IgD-negative memory B cell (primary cell): ENCODE measurements around the gene KCNN3. TPM values are rescaled to one million over a fixed set of nuclear protein-coding genes. Genes with fewer than 3 reads are reported as not detected.

Experiments
- H3K27ac Mint-ChIP-seq, 3 donors: one replicate each; pipeline ENCODE4 v1.8.0; 2020 to 2022; ENCODE audit warnings: mild to moderate bottlenecking in 3 of 3, mixed read lengths in 3 of 3, moderate library complexity in 1 of 3
- H3K27me3 Mint-ChIP-seq: one replicate; pipeline ENCODE4 v1.8.0; 2021; ENCODE audit warnings: mixed read lengths
- H3K36me3 Mint-ChIP-seq: one replicate; pipeline ENCODE4 v1.8.0; 2020; ENCODE audit warnings: mild to moderate bottlenecking, mixed read lengths
- H3K4me1 Mint-ChIP-seq, 3 donors: one replicate each; pipeline ENCODE4 v1.8.0; 2020 to 2022; ENCODE audit warnings: mixed read lengths in 3 of 3, mild to moderate bottlenecking in 1 of 3
- H3K4me3 Mint-ChIP-seq, 4 donors: one replicate each; pipeline ENCODE4 v1.8.0; 2020 to 2022; ENCODE audit warnings: mild to moderate bottlenecking in 4 of 4, mixed read lengths in 4 of 4, moderate library complexity in 3 of 4
- H3K9me3 Mint-ChIP-seq, 3 donors: one replicate each; pipeline ENCODE4 v1.8.0; 2020 to 2021; ENCODE audit warnings: mixed read lengths in 3 of 3, mild to moderate bottlenecking in 1 of 3
- polyA plus RNA-seq: library from polyadenylated mRNA; unstranded; fragments of 300-500 nt; fragmentation: Illumina TruSeq; gene quantifications from one replicate; pipeline ENCODE4 v1.2.3, GENCODE V29; 2021

The KCNN3 gene
- polyA plus RNA-seq, 1 donor from 2014 or later, result 0.88 TPM

- Mint-ChIP-seq H3K4me1 (peaks cover 0 to 2% (median 0%) of the 10 kb centered on the region in 3 donors), H3K36me3 (no peaks in the 10 kb centered on the region), H3K27ac (no peak overlapping the region), H3K9me3 (no peaks in the 10 kb centered on the region), H3K4me3 (no peak overlapping the region), H3K27me3 (peaks cover 5% of the 10 kb centered on the region)
Observed at GRCh38 chr1:154831462-154831861, 38.6 kb downstream of the KCNN3 start.

GRCh38 chr1:154829062-154829461, 41.0 kb downstream of the KCNN3 start:
- Mint-ChIP-seq H3K36me3 (peaks cover 1% of the 10 kb centered on the region), H3K4me1 (peaks cover 0 to 2% (median 0%) of the 10 kb centered on the region in 3 donors), H3K4me3 (no peak overlapping the region), H3K9me3 (no peaks in the 10 kb centered on the region), H3K27me3 (peaks cover 4% of the 10 kb centered on the region), H3K27ac (no peak overlapping the region)

DNA sequence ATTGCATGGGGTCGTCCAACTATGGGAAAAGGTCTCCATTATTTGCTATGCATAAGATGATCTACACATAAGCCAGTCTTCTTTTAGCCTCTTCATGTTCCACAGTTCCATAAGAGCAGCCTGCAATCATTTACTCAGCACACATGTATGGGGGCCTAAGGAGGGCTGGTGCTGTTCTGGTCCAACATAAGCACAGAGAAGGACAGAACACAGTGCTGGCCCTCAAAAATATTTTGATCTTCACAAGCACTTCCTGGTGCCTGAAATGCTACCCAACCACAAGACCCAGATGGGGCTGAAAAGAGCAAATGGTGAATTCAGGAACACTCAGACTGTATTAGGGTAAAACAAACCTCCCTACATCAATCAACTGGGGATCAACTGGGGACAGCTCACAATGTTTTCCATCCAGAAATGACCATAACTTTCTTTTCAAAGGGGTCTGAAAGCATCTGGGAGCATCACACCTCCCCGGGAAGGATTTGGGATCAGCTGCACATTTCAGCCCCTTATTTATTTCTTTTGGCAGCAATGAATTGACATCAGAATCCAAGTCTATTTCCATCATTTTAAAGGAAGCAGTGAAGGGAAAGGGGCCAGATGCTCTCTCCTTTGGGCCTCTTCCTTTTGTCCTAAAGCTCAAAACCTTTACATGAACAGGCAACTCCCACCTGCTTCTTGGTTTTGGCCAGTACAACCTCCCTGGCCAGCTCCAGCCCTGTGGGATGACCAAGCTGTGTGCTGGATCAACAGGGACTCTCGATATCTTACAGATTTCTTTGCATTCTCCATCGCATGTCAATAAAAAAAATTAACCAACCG, 45.7 kb downstream of the KCNN3 start:
- H3K27me3 Mint-ChIP-seq, result no peaks in the 10 kb centered on the region
- H3K4me1 Mint-ChIP-seq, result peaks cover 2 to 11% (median 9%) of the 10 kb centered on the region in 3 donors
- H3K36me3 Mint-ChIP-seq, result peaks cover 1% of the 10 kb centered on the region
- H3K9me3 Mint-ChIP-seq, result no peaks in the 10 kb centered on the region
- H3K27ac Mint-ChIP-seq, result peak overlapping the region in 1 of 3 donors; percentile 49
- no peak overlapping the region for H3K4me3 Mint-ChIP-seq

DNA sequence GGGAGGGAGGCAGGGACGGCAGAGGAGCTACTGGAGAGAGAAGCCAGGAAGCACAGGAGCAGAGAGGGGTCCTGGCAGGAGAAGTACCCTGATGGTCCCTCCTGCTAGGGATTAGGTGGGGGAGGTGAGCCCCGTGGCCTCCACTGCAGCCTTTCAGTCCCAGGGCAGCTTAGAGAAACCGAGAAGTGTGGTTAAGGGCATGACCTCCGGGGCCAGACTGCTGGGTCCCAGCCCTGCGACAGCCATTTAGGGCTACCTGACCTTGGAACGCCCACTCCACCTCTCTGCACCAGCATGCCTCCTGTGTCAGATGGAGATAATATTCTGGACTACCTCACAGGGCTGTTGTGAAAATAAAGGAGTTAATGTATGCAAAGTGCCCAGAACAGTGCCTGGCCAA, 47.4 kb downstream of the KCNN3 start:
- Mint-ChIP-seq H3K4me1 (peaks cover 2 to 13% (median 12%) of the 10 kb centered on the region in 3 donors), H3K27ac (no peak overlapping the region), H3K27me3 (no peaks in the 10 kb centered on the region), H3K36me3 (peaks cover 1% of the 10 kb centered on the region), H3K4me3 (no peak overlapping the region), H3K9me3 (no peaks in the 10 kb centered on the region)

DNA sequence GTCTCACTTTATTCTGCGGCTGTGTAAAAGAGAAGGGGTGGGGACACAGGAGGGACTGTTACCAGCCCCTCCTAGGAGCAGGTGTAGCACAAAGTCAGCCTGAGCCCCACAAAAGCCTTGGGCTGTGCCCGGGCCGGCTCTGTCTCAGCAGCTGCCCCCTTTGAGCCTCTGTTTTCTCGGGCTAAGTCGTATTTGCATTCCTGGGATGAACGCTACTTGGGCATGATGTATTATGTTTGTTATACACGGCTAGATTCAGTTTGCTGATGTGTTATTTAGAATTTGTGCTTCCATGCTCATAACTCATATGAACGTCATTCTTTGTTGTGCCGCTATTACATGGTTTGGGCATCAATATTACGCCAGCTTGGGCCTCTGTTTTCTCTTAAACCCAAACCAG, 47.8 kb downstream of the KCNN3 start:
- Mint-ChIP-seq H3K27ac (no peak overlapping the region), H3K27me3 (no peaks in the 10 kb centered on the region), H3K36me3 (peaks cover 1% of the 10 kb centered on the region), H3K9me3 (no peaks in the 10 kb centered on the region), H3K4me3 (no peak overlapping the region), H3K4me1 (peaks cover 2 to 13% (median 10%) of the 10 kb centered on the region in 3 donors)

GRCh38 chr1:154821083-154821482, 49.0 kb downstream of the KCNN3 start:
- Mint-ChIP-seq H3K27ac (no peak overlapping the region), H3K27me3 (no peaks in the 10 kb centered on the region), H3K4me3 (no peak overlapping the region), H3K9me3 (no peaks in the 10 kb centered on the region), H3K4me1 (peaks cover 2 to 13% (median 10%) of the 10 kb centered on the region in 3 donors), H3K36me3 (peaks cover 1% of the 10 kb centered on the region)

DNA sequence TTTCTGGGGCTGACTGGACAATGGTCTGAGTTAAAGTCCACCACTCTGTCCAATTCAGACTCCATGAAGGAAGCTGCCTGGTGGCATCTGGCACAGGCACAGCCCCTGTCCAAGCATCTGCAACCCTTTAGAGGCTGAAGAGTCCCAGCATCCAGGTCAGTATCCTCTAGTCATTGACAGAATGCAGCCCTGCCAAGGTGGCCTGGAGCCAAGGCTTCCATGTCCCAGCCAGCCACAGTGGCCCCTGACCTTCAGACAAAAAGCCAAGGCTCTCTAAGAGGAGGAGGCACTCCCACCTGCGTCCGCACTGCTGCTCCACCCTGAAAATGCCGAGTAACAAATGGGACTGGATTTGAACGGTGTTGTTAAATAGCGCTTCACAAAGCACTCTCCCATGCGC, 49.4 kb downstream of the KCNN3 start:
- peaks cover 2 to 13% (median 10%) of the 10 kb centered on the region in 3 donors for H3K4me1 Mint-ChIP-seq
- H3K36me3 Mint-ChIP-seq, result peaks cover 1% of the 10 kb centered on the region
- no peaks in the 10 kb centered on the region for H3K9me3 Mint-ChIP-seq
- no peaks in the 10 kb centered on the region for H3K27me3 Mint-ChIP-seq
- no peak overlapping the region for H3K4me3 Mint-ChIP-seq
- H3K27ac Mint-ChIP-seq, result no peak overlapping the region

GRCh38 chr1:154819628-154820590, 50.2 kb downstream of the KCNN3 start:
- H3K36me3 Mint-ChIP-seq, result no peaks in the 10 kb centered on the region
- no peak overlapping the region for H3K4me3 Mint-ChIP-seq
- peaks cover 2 to 13% (median 10%) of the 10 kb centered on the region in 3 donors for H3K4me1 Mint-ChIP-seq
- H3K27ac Mint-ChIP-seq, result no peak overlapping the region
- H3K27me3 Mint-ChIP-seq, result no peaks in the 10 kb centered on the region
- no peaks in the 10 kb centered on the region for H3K9me3 Mint-ChIP-seq

GRCh38 chr1:154818911-154819310, 51.2 kb downstream of the KCNN3 start:
- H3K27ac Mint-ChIP-seq, result no peak overlapping the region

DNA sequence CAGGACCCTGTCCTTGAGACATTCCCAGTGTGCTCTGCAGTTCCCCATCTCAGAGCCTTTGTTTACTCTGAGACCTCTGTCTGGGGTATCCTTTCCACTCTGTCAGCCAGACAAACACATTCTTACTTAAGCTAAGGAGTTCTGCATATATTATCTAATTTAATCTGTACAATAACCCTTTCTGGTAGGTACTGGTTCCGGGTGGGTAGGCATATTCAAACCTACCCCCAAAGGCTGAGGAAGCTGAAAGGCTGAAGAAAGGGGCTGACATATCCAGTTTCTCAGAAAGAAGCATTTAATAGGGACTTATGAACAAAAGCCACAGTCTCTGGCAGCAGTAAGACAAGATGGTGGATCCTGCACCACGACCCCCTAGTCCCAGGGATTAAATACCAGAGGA, 53.1 kb downstream of the KCNN3 start:
- Mint-ChIP-seq H3K9me3 (no peaks in the 10 kb centered on the region), H3K36me3 (no peaks in the 10 kb centered on the region), H3K4me3 (no peak overlapping the region), H3K27ac (peak overlapping the region in 1 of 3 donors; percentile 60), H3K27me3 (no peaks in the 10 kb centered on the region), H3K4me1 (peaks cover 2 to 13% (median 10%) of the 10 kb centered on the region in 3 donors)

More at GRCh38 chr1:154818911-154819310, 51.2 kb downstream of the KCNN3 start:
- Mint-ChIP-seq H3K27me3 (no peaks in the 10 kb centered on the region), H3K9me3 (no peaks in the 10 kb centered on the region), H3K4me3 (no peak overlapping the region), H3K4me1 (peaks cover 2 to 13% (median 10%) of the 10 kb centered on the region in 3 donors), H3K36me3 (no peaks in the 10 kb centered on the region)

GRCh38 chr1:154816369-154816768, 53.7 kb downstream of the KCNN3 start:
- Mint-ChIP-seq H3K4me3 (no peak overlapping the region), H3K9me3 (no peaks in the 10 kb centered on the region), H3K36me3 (no peaks in the 10 kb centered on the region), H3K4me1 (peaks cover 2 to 13% (median 10%) of the 10 kb centered on the region in 3 donors), H3K27me3 (no peaks in the 10 kb centered on the region), H3K27ac (no peak overlapping the region)

GRCh38 chr1:154813846-154814505, 56.1 kb downstream of the KCNN3 start:
- Mint-ChIP-seq H3K27me3 (peaks cover 5% of the 10 kb centered on the region), H3K9me3 (no peaks in the 10 kb centered on the region), H3K36me3 (no peaks in the 10 kb centered on the region), H3K4me1 (peaks cover 0 to 1% (median 0%) of the 10 kb centered on the region in 3 donors), H3K27ac (peak overlapping the region in 1 of 3 donors; percentile 35), H3K4me3 (no peak overlapping the region)

DNA sequence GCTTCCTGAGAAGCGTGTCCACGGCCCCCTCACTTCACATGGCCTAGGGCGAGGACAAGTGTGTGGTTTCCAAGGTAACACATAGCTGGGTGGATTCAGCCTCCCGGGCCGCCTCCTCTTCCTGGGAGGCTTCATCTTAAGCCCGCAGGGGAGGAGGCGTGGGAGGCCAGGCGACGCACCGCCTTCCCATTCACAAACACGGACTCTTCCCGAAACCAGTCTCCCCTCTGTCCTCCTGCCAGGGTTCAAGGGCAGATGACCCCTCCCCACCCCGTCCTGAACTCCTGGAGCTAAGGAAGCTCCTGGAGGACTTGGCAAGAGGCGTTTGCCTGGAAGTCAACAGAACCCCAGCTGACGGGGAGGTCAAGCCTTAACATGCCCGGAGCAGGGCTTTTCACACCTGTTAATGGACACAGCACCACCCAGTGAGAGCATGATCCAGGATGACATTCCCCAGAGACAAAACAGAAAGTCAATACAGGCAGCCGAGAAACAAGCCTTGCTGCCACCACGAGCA, 56.7 kb downstream of the KCNN3 start:
- Mint-ChIP-seq H3K36me3 (no peaks in the 10 kb centered on the region), H3K4me3 (no peak overlapping the region), H3K27me3 (peaks cover 9% of the 10 kb centered on the region), H3K4me1 (peaks cover 0 to 3% (median 2%) of the 10 kb centered on the region in 3 donors), H3K9me3 (no peaks in the 10 kb centered on the region), H3K27ac (peak overlapping the region in 1 of 3 donors; percentile 35)

GRCh38 chr1:154812877-154813276, 57.2 kb downstream of the KCNN3 start:
- Mint-ChIP-seq H3K9me3 (no peaks in the 10 kb centered on the region), H3K27me3 (peaks cover 12% of the 10 kb centered on the region), H3K36me3 (no peaks in the 10 kb centered on the region), H3K27ac (no peak overlapping the region), H3K4me1 (peaks cover 0 to 5% (median 2%) of the 10 kb centered on the region in 3 donors), H3K4me3 (peak overlapping the region in 1 of 4 donors; percentile 47)
